ENCODE results near the gene ZNF385B. TPM values are rescaled to one million over a fixed set of nuclear protein-coding genes. Genes with fewer than 3 reads are reported as not detected.

Gene ZNF385B
- total and polyA plus RNA-seq, 9 of the 15 experiments (the other 6 are each of a cell fraction or from before 2014, with no cell fraction given): 0.50 TPM; not detected in 8

- Histone ChIP-seq H3K9ac (ENCODE audit: insufficient read depth in 1 of 2, low read depth in 2 of 2, low read length in 2 of 2) (no peak overlapping the region), H3K4me1 (replicated peaks in 1 of 2; ENCODE audit: control insufficient read depth in 2 of 2, insufficient read depth in 2 of 2, low read length in 2 of 2) (no peaks in the 10 kb centered on the region), H2AFZ (ENCODE audit: low read depth, low read length) (no peak overlapping the region), H3K4me2 (ENCODE audit: insufficient read depth, low read length) (no peak overlapping the region), H3K36me3 (ENCODE audit: control insufficient read depth, insufficient read depth, low read length) (no peaks in the 10 kb centered on the region), H4K20me1 (replicated peaks; ENCODE audit: control insufficient read depth, insufficient read depth, low read length) (no peaks in the 10 kb centered on the region), H3K9me1 (ENCODE audit: control insufficient read depth, insufficient read depth, low read length) (no peaks in the 10 kb centered on the region), H3K4me3 (no peak overlapping the region), H3K27ac (ENCODE audit: extremely low read depth, low read depth, low read length) (no peak overlapping the region), H3K79me2 (ENCODE audit: control insufficient read depth, insufficient read depth, low read length) (no peaks in the 10 kb centered on the region), H3K9me3 (replicated peaks; ENCODE audit: control insufficient read depth, insufficient read depth, low read depth, low read length) (no peaks in the 10 kb centered on the region), H3K27me3 (ENCODE audit: control insufficient read depth in 2 of 2, insufficient read depth in 2 of 2, low read length in 2 of 2) (no peaks in the 10 kb centered on the region)
- BruUV-seq (replicated peaks): no TSS peak
- DNase-seq (ENCODE audit: extremely low read depth in 1 of 4, low spot score in 3 of 4) (no peak), ATAC-seq (no peak), FAIRE-seq (no peak)
- in situ Hi-C loops (cut with MboI): no loop called here
- POLR2A ChIA-PET: no interaction called here
- WGBS (ENCODE audit: insufficient coverage, low coverage, missing lambda C conversion rate): 0% methylated on average over 6 of the region's 6 CpGs
- no peak for TF ChIP-seq ZNF41 (CRISPR knock-in tag; conservative IDR thresholded peaks at IDR 0.05)
- no peak for TF ChIP-seq SIN3A (IDR thresholded peaks at IDR 0.05; ENCODE audit: borderline replicate concordance in 2 of 2, control insufficient read depth in 1 of 2, low read depth in 2 of 2, low read length in 2 of 2)
- TF ChIP-seq AFF1 (IDR thresholded peaks at IDR 0.05; ENCODE audit: low read depth in 1 of 2, partially characterized antibody in 2 of 2): no peak
- no peak for TF ChIP-seq TARDBP (IDR thresholded peaks at IDR 0.05)
- TF ChIP-seq MXI1 (IDR thresholded peaks at IDR 0.05; ENCODE audit: low read depth, low read length): no peak
- TF ChIP-seq FOXP1 (CRISPR knock-in tag; IDR thresholded peaks at IDR 0.05): no peak
- TF ChIP-seq XRCC3 (IDR thresholded peaks at IDR 0.05): no peak
- no peak for TF ChIP-seq POLR3A (IDR thresholded peaks at IDR 0.05; ENCODE audit: borderline replicate concordance, extremely low read depth, insufficient read depth, insufficient read length)
- TF ChIP-seq SMARCE1 (IDR thresholded peaks at IDR 0.05): no peak
- intact Hi-C loops (cut with micrococcal nuclease): no loop called here
- CTCF ChIA-PET (ENCODE audit: low intra/inter-chr PET ratio): no interaction called here
These were observed 305.6 kb downstream of the ZNF385B start for GRCh38 chr2:179555691-179556283.
